ENCODE measurements around the gene TMSB10. TPM values are rescaled to one million over a fixed set of nuclear protein-coding genes. Genes with fewer than 3 reads are reported as not detected.

The TMSB10 gene
- 925 and 1,069 TPM in 2 replicates for total RNA-seq

DNA sequence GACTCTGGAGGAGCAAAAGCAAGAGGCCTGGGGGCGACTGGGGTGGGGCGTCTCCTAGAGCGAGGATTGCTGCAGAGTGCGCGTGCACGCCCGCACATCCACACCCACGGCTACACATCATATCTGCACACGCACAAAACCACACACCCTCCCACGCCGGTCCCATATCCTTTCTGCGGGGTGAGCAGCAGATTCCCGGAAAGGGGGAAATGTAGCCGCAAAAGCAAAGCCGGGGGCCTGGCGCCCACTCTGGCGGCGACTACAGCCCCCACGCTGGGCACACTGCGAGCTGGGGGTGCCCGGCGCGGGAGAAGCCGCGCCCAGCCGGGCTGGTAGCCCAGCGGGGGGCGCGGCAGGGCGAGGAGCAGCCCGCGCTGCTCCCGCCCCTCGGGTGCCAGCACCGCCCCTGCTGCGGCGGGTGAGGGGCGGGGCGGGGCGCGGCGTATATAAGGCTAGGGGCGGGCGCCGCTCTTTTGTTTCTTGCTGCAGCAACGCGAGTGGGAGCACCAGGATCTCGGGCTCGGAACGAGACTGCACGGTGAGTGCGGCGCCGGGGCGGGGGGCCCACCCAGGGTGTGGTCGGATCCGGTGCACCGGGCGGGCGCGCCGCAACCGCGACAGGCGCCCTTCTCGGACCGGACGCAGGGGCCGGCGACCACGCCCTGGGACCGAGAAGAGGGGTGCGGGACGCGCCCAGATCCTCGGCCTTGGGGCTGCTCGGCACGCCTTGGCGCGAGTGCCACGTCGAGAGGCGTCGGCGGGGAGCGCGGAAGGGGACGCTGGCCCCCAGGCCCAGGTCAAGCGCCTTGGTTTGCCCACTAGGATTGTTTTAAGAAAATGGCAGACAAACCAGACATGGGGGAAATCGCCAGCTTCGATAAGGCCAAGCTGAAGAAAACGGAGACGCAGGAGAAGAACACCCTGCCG, at the start of gene TMSB10:
TSS of gene TMSB10 (plus strand) at position 476 of the 927 bp plus-strand sequence.
- TF ChIP-seq, protein P1, sequence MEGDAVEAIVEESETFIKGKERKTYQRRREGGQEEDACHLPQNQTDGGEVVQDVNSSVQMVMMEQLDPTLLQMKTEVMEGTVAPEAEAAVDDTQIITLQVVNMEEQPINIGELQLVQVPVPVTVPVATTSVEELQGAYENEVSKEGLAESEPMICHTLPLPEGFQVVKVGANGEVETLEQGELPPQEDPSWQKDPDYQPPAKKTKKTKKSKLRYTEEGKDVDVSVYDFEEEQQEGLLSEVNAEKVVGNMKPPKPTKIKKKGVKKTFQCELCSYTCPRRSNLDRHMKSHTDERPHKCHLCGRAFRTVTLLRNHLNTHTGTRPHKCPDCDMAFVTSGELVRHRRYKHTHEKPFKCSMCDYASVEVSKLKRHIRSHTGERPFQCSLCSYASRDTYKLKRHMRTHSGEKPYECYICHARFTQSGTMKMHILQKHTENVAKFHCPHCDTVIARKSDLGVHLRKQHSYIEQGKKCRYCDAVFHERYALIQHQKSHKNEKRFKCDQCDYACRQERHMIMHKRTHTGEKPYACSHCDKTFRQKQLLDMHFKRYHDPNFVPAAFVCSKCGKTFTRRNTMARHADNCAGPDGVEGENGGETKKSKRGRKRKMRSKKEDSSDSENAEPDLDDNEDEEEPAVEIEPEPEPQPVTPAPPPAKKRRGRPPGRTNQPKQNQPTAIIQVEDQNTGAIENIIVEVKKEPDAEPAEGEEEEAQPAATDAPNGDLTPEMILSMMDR (IDR thresholded peaks at IDR 0.05), result no peak
- Mint-ChIP-seq H3K4me3 (peak within 1 kb of the TSS; percentile 93), H3K27me3 (no peaks in the 10 kb centered on the region), H3K4me1 (peaks cover 55% of the 10 kb centered on the region), H3K9me3 (peaks cover 4% of the 10 kb centered on the region), H3K27ac (peak within 1 kb of the TSS; percentile 87), H3K36me3 (ENCODE audit: low read depth) (peaks cover 29% of the 10 kb centered on the region)
- ChIA-PET CTCF (interaction anchor here (0.6 to 6.0 kb wide), 8 partner anchors 8 to 59 kb away, joined by 3 to 67 read pairs (median 11); partner anchors contain the start of gene TRABD2A), POLR2A (interaction anchor here (0.7 to 5.3 kb wide), 16 partner anchors 7 to 446 kb away, joined by 3 to 326 read pairs (median 18); partner anchors contain the start of genes KCMF1, SUCLG1, TGOLN2 and TRABD2A)
- intact Hi-C loops (cut with micrococcal nuclease), result loop anchor here (1.0 to 5.0 kb wide), 7 partner anchors 17 to 632 kb away; partner anchors contain the start of genes KCMF1 and MAT2A
- DNase-seq (peak; percentile 94), ATAC-seq (ENCODE audit: low read depth) (peak; percentile 84)

DNA sequence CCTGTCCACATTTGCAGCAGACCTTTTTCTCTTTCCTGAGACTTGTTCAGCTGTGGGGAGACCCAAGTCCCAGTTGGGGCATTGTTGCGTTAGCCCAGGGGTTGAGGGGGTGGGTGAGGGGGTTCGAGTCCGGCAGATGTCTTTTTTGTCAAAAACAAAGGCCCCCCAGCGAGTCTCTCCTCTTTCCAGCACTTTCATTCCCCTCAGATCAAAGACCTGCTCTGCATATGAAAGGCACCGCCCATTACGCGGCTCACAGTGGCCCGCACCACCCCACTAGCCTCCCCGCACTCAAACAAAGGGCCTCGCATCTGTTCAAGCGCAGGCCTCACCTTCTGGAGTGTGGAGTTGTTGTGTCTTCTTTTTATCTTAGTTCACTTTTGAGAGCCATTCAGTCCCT, 49.7 kb upstream of the TMSB10 start:
- no peak for DNase-seq
- peaks cover 7% of the 10 kb centered on the region for H3K36me3 Mint-ChIP-seq (ENCODE audit: low read depth)
- intact Hi-C loops (cut with micrococcal nuclease), result no loop called here

DNA sequence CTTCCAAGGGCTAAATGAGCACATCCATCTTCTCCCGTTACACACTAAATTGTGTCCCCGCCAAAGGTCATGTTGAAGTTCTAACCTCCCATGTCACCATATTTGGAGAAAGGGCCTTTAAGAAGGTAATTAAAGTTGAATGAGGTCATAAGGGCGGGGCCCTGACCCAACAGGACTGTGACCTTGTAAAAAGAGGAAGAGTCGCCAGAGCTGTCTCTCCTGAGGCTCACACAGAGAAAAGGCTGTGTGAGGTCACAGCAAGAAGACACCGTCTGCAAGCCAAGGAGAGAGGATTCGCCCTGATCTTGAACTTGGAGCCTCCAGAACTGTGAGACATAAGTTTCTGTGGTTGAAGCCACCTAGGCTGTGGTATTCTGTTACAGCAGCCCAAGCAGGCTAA, 48.7 kb upstream of the TMSB10 start:
- intact Hi-C loops (cut with micrococcal nuclease), result no loop called here
- H3K27me3 Mint-ChIP-seq, result no peaks in the 10 kb centered on the region
- ChIA-PET POLR2A (no interaction called here), CTCF (interaction anchor here (1.4 to 2.5 kb wide), 3 partner anchors 43 to 115 kb away, joined by 3 to 12 read pairs (median 3); no protein-coding TSS in a partner anchor)
- H3K9me3 Mint-ChIP-seq, result peaks cover 7% of the 10 kb centered on the region
- peaks cover 23% of the 10 kb centered on the region for H3K4me1 Mint-ChIP-seq
- ATAC-seq (ENCODE audit: low read depth), result peak; percentile 98
- TF ChIP-seq, protein P1 (IDR thresholded peaks at IDR 0.05), result no peak
- H3K36me3 Mint-ChIP-seq (ENCODE audit: low read depth), result peaks cover 7% of the 10 kb centered on the region
- H3K27ac Mint-ChIP-seq, result no peak overlapping the region
- no peak for DNase-seq
- no peak overlapping the region for H3K4me3 Mint-ChIP-seq

More for the DNA sequence above, 49.7 kb upstream of the TMSB10 start:
- Mint-ChIP-seq H3K27ac (no peak overlapping the region), H3K9me3 (peaks cover 7% of the 10 kb centered on the region), H3K4me1 (peaks cover 23% of the 10 kb centered on the region), H3K27me3 (no peaks in the 10 kb centered on the region), H3K4me3 (no peak overlapping the region)
- ATAC-seq (ENCODE audit: low read depth), result no peak
- ChIA-PET POLR2A (interaction anchor here (0.6 kb wide), 1 partner anchor 329 kb away, joined by 4 read pairs; no protein-coding TSS in a partner anchor), CTCF (interaction anchor here (1.4 kb wide), 1 partner anchor 114 kb away, joined by 3 read pairs; no protein-coding TSS in a partner anchor)
- TF ChIP-seq, protein P1 (IDR thresholded peaks at IDR 0.05), result no peak

DNA sequence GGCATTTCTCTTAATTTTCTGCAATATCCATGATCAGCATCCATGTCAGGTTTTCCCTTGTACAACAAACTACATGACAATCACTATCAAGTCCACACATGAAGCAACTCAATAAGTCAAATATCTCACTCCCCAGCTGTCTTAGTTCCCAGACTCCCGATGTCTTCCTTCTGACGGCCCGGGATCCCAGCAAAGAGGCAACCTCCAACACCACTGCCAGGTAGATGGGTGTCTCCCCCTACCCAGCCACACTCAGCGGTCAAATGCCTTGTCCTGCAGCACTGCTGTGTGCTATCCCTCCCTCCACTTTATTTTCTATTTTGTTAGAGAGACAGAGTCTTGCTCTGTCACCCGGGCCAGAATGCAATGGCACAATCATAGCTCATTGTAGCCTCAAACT, 47.9 kb upstream of the TMSB10 start:
- TF ChIP-seq, protein P1 (IDR thresholded peaks at IDR 0.05), result no peak
- Mint-ChIP-seq H3K36me3 (ENCODE audit: low read depth) (peaks cover 5% of the 10 kb centered on the region), H3K4me1 (peaks cover 23% of the 10 kb centered on the region), H3K9me3 (peaks cover 7% of the 10 kb centered on the region), H3K27me3 (no peaks in the 10 kb centered on the region), H3K4me3 (no peak overlapping the region), H3K27ac (no peak overlapping the region)
- ChIA-PET POLR2A (no interaction called here), CTCF (interaction anchor here (1.0 to 2.5 kb wide), 7 partner anchors 21 to 364 kb away, joined by 3 to 12 read pairs (median 4); no protein-coding TSS in a partner anchor)
- intact Hi-C loops (cut with micrococcal nuclease), result no loop called here
- DNase-seq, result no peak
- ATAC-seq (ENCODE audit: low read depth), result no peak

DNA sequence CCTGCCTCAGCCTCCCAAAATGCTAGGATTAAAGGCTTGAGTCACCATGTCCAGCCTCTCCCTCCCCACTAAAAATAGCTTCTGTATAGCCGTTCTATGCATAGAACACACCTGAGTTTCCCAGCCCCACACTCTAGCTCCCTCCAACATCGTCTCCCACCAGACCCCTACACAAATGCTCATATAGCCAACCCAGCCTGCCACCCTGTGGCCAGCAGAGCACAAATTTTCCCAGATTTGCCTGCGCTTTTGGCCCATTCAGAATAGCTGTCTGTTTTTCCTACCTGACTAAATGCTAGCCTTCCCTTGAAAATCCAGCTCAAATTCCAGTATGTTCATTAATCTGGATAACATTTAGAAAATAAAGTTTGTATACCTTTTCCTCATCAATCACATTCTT, 47.3 kb upstream of the TMSB10 start:
- H3K4me1 Mint-ChIP-seq, result peaks cover 23% of the 10 kb centered on the region
- ATAC-seq (ENCODE audit: low read depth), result no peak

More for the DNA sequence above, 47.3 kb upstream of the TMSB10 start:
- CTCF ChIA-PET, result interaction anchor here (1.0 to 2.5 kb wide), 8 partner anchors 20 to 364 kb away, joined by 3 to 12 read pairs (median 4); no protein-coding TSS in a partner anchor
- POLR2A ChIA-PET, result no interaction called here
- intact Hi-C loops (cut with micrococcal nuclease), result no loop called here
- Mint-ChIP-seq H3K36me3 (ENCODE audit: low read depth) (peaks cover 3% of the 10 kb centered on the region), H3K27ac (no peak overlapping the region), H3K4me3 (no peak overlapping the region), H3K9me3 (peaks cover 3% of the 10 kb centered on the region), H3K27me3 (no peaks in the 10 kb centered on the region)
- DNase-seq, result no peak
- TF ChIP-seq, protein P1 (IDR thresholded peaks at IDR 0.05), result no peak
